ENCODE data around the gene ADIPOQ.

DNA sequence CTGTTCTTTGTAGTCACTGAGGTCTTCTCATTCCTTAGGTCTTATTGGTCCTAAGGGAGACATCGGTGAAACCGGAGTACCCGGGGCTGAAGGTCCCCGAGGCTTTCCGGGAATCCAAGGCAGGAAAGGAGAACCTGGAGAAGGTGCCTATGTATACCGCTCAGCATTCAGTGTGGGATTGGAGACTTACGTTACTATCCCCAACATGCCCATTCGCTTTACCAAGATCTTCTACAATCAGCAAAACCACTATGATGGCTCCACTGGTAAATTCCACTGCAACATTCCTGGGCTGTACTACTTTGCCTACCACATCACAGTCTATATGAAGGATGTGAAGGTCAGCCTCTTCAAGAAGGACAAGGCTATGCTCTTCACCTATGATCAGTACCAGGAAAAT lies 11.6 kb downstream of the ADIPOQ start:
- TF ChIP-seq CTCF (IDR thresholded peaks at IDR 0.05), result no peak
- TF ChIP-seq EP300 (IDR thresholded peaks at IDR 0.05), result no peak
- TF ChIP-seq POLR2AphosphoS5 (IDR thresholded peaks at IDR 0.05), result no peak
